IMR-90 (cell line): ENCODE results near the gene IGSF22. TPM values are rescaled to one million over a fixed set of nuclear protein-coding genes. Genes with fewer than 3 reads are reported as not detected.

Experiments used
- ATAC-seq: fragments of 200-7000 bp; cut with Tn5 transposase; 2 replicates; pipeline ENCODE4 v1.9.1; 2020; ENCODE audit warnings: low read depth, mild to moderate bottlenecking, moderate library complexity
- BruUV-seq: library from RNA; stranded (reverse); fragments of 400-500 nt; replicated peaks from 2 replicates; lab custom pipeline; 2021; lab: Mats Ljungman, UMichigan
- CTCF ChIA-PET: fragments of 300-600 bp; formaldehyde crosslinking; extraction: SDS; loops from one replicate; lab custom pipeline; 2021; ENCODE audit warnings: antibody characterized with exemption; lab: Yijun Ruan, JAX
- POLR2A ChIA-PET: fragments of 300-600 bp; sonication (Branson Sonifier 250); formaldehyde crosslinking; loops from one replicate; lab custom pipeline; 2022; ENCODE audit warnings: antibody characterized with exemption; ENCODE audit not compliant: unreplicated experiment; lab: Charles Lee
- DNase-seq: peaks from one replicate; pipeline ENCODE4 v3.0.0; 2013
- H2AFZ ChIP-seq: replicated peaks from 2 replicates; pipeline ENCODE3; 2013; ENCODE audit warnings: low read length, mild to moderate bottlenecking; ENCODE audit not compliant: poor library complexity
- H2AK5ac ChIP-seq: 2 replicates; pipeline ENCODE4 v1.6.1; 2013; ENCODE audit warnings: low read depth, low read length, inconsistent platforms
- H2AK9ac ChIP-seq: replicated peaks from 2 replicates; pipeline ENCODE3; 2013; ENCODE audit warnings: mild to moderate bottlenecking, low read depth, low read length, moderate library complexity; ENCODE audit not compliant: poor library complexity
- H2BK120ac ChIP-seq: 2 replicates; pipeline ENCODE4 v1.6.1; 2013; ENCODE audit warnings: low read depth, low read length, inconsistent platforms
- H2BK15ac ChIP-seq: 3 replicates; pipeline ENCODE4 v1.6.1; 2013; ENCODE audit warnings: low read depth, low read length, inconsistent platforms
- H2BK20ac ChIP-seq: 2 replicates; pipeline ENCODE4 v1.6.1; 2013; ENCODE audit warnings: low read depth, mild to moderate bottlenecking, inconsistent platforms, low read length, moderate library complexity
- H2BK5ac ChIP-seq: 2 replicates; pipeline ENCODE4 v1.6.1; 2013; ENCODE audit warnings: mild to moderate bottlenecking, low read depth, low read length, inconsistent platforms; ENCODE audit not compliant: poor library complexity, severe bottlenecking
- H3K14ac ChIP-seq: replicated peaks from 2 replicates; pipeline ENCODE4 v1.6.1; 2013; ENCODE audit warnings: low read depth, low read length, inconsistent platforms
- H3K18ac ChIP-seq: 2 replicates; pipeline ENCODE4 v1.6.1; 2013; ENCODE audit warnings: low read depth, low read length, control low read depth
- H3K23ac ChIP-seq: 2 replicates; pipeline ENCODE4 v1.6.1; 2013; ENCODE audit warnings: low read depth, low read length, inconsistent platforms
- H3K27ac ChIP-seq: 2 replicates; pipeline ENCODE4 v1.5.1; 2013; ENCODE audit warnings: mild to moderate bottlenecking, control low read depth, low read length; ENCODE audit not compliant: insufficient read depth
- H3K27me3 ChIP-seq: 2 replicates; pipeline ENCODE4 v1.6.1; 2013; ENCODE audit warnings: low read length; ENCODE audit not compliant: control insufficient read depth, insufficient read depth
- H3K36me3 ChIP-seq: 2 replicates; pipeline ENCODE4 v1.6.1; 2013; ENCODE audit warnings: low read length, mixed read lengths; ENCODE audit not compliant: control insufficient read depth, insufficient read depth
- H3K4ac ChIP-seq: 2 replicates; pipeline ENCODE4 v1.6.1; 2013; ENCODE audit warnings: low read depth, low read length, inconsistent platforms
- H3K4me1 ChIP-seq: 2 replicates; pipeline ENCODE4 v1.6.1; 2013; ENCODE audit warnings: low read length, mixed read lengths; ENCODE audit not compliant: control insufficient read depth, insufficient read depth
- H3K4me2 ChIP-seq: 2 replicates; pipeline ENCODE4 v1.6.1; 2013; ENCODE audit warnings: low read depth, mild to moderate bottlenecking, control low read depth, low read length, moderate library complexity
- H3K4me3 ChIP-seq: 2 replicates; pipeline ENCODE4 v1.5.1; 2013; ENCODE audit warnings: low read depth, mild to moderate bottlenecking, control low read depth, low read length, moderate library complexity; ENCODE audit not compliant: insufficient read depth
- H3K56ac ChIP-seq: 2 replicates; pipeline ENCODE4 v1.6.1; 2013; ENCODE audit warnings: low read length, inconsistent platforms; ENCODE audit not compliant: insufficient read depth; ENCODE audit errors: extremely low read depth
- H3K79me1 ChIP-seq, 2 experiments: 2 replicates each; pipeline ENCODE4 v1.6.1; 2013; ENCODE audit warnings: low read length in 2 of 2, inconsistent platforms in 1 of 2, low read depth in 1 of 2
- H3K9ac ChIP-seq: 2 replicates; pipeline ENCODE4 v1.6.1; 2013; ENCODE audit warnings: low read depth, low read length, control low read depth
- H3K9me1 ChIP-seq: 2 replicates; pipeline ENCODE4 v1.6.1; 2013; ENCODE audit warnings: low read length, inconsistent platforms; ENCODE audit not compliant: insufficient read depth
- H3K9me3 ChIP-seq: 2 replicates; pipeline ENCODE4 v1.6.1; 2013; ENCODE audit warnings: low read length; ENCODE audit not compliant: control insufficient read depth, insufficient read depth
- H4K20me1 ChIP-seq: 2 replicates; pipeline ENCODE4 v1.6.1; 2013; ENCODE audit warnings: low read length, inconsistent platforms; ENCODE audit not compliant: insufficient read depth
- H4K5ac ChIP-seq: 2 replicates; pipeline ENCODE4 v1.6.1; 2013; ENCODE audit warnings: mild to moderate bottlenecking, low read depth, low read length, control low read depth
- H4K8ac ChIP-seq, 2 experiments: 2 replicates each; pipeline ENCODE4 v1.6.1; 2013; ENCODE audit warnings: low read depth in 2 of 2, low read length in 2 of 2, control low read depth in 1 of 2, inconsistent platforms in 1 of 2
- H4K91ac ChIP-seq: 2 replicates; pipeline ENCODE4 v1.6.1; 2013; ENCODE audit warnings: low read depth, low read length, inconsistent platforms; ENCODE audit not compliant: insufficient read depth
- CHD1 ChIP-seq: IDR thresholded peaks from 2 replicates; pipeline ENCODE4 v1.6.1; 2012; ENCODE audit warnings: low read depth, low read length, improper control_type of control experiment
- CTCF ChIP-seq: conservative IDR thresholded peaks from 2 replicates; pipeline ENCODE4 v1.5.1; 2012; ENCODE audit warnings: mild to moderate bottlenecking, low read depth, low read length, improper control_type of control experiment
- MAFK ChIP-seq: IDR thresholded peaks from 2 replicates; pipeline ENCODE4 v1.6.1; 2012; ENCODE audit warnings: low read depth, low read length, improper control_type of control experiment
- NFE2L2 ChIP-seq: fragments of 150-350 bp; IDR thresholded peaks from 2 replicates; pipeline ENCODE4 v1.6.1; 2016; ENCODE audit warnings: low read depth, mild to moderate bottlenecking, low read length
- WGBS, 2 experiments: methylation state at CpG; one replicate each; pipeline versions ENCODE4 v1.1.5 to v1.1.7; 2013; ENCODE audit warnings: missing lambda C conversion rate in 2 of 2; ENCODE audit not compliant: insufficient read length in 1 of 2; ENCODE audit errors: extremely low coverage in 2 of 2; 5-methylcytosine and 5-hydroxymethylcytosine counted together
- dilution Hi-C: fragments of 300-500 bp; cut with HindIII; formaldehyde crosslinking; loops from one replicate; pipeline ENCODE4 v1.14.3; 2018; ENCODE audit warnings: low sequenced_read_pairs; ENCODE audit not compliant: unreplicated experiment
- in situ Hi-C: fragments of 300-500 bp; cut with MboI; formaldehyde crosslinking; loops from 3 replicates; pipeline ENCODE4 v1.14.3; 2019; ENCODE audit warnings: low sequenced_read_pairs, inconsistent platforms, mixed read lengths
- intact Hi-C: fragments of 100-400 bp; cut with micrococcal nuclease; formaldehyde crosslinking; loops from 2 replicates; pipeline ENCODE4 v1.10.0; 2022
- polyA plus RNA-seq, 3 experiments: library from polyadenylated mRNA; depleted of rRNA; stranded (reverse); fragments of >200 nt; gene quantifications; 2 replicates each; pipeline ENCODE4 v1.2.3, GENCODE V29; 2012; ENCODE audit warnings: low replicate concordance in 1 of 3
- total RNA-seq: library from RNA; depleted of rRNA; stranded (reverse); fragments of >200 nt; gene quantifications from 2 replicates; pipeline ENCODE4 v1.2.3, GENCODE V29; 2012

Gene IGSF22
- total and polyA plus RNA-seq, 2 of the 4 experiments (the other 2 are of a cell fraction), result not detected

- Histone ChIP-seq H2AK9ac (peak overlapping the region; percentile 79), H3K9ac (no peak overlapping the region), H3K9me1 (peaks cover 3% of the 10 kb centered on the region; the same call in 1 of the 2 replicates), H3K4me1 (peaks cover 3% of the 10 kb centered on the region), H3K27me3 (peaks cover 4% of the 10 kb centered on the region; the same call in 1 of the 2 replicates), H4K5ac (no peak overlapping the region), H2BK15ac (no peak overlapping the region), H3K79me1 (no peaks in the 10 kb centered on the region), H3K9me3 (no peaks in the 10 kb centered on the region), H2AK5ac (no peak overlapping the region), H2BK5ac (no peak overlapping the region), H4K20me1 (no peaks in the 10 kb centered on the region), H3K18ac (no peak overlapping the region), H3K27ac (no peak overlapping the region), H3K4me3 (no peak overlapping the region), H4K8ac (no peak overlapping the region), H3K56ac (no peak overlapping the region), H3K36me3 (no peaks in the 10 kb centered on the region), H4K91ac (no peak overlapping the region), H3K4me2 (no peak overlapping the region), H2BK20ac (no peak overlapping the region), H2BK120ac (no peak overlapping the region), H3K4ac (no peak overlapping the region), H2AFZ (peak overlapping the region; percentile 56), H3K23ac (no peak overlapping the region), H3K14ac (no peak overlapping the region)
- BruUV-seq, result no TSS peak
- ChIA-PET CTCF (no interaction called here), POLR2A (interaction anchor here (0.7 kb wide), 1 partner anchor 23 kb away, joined by 3 read pairs; no protein-coding TSS in a partner anchor)
- in situ Hi-C loops (no loop called here), intact Hi-C loops (no loop called here), dilution Hi-C loops (no loop called here)
- peak; percentile 57 for DNase-seq
- TF ChIP-seq CHD1, result no peak
- TF ChIP-seq CTCF, result no peak
- peak; percentile 43; the same call in 1 of the 2 replicates for TF ChIP-seq MAFK
- TF ChIP-seq NFE2L2, result no peak
- ATAC-seq, result peak; percentile 34
- no CpG with 5 or more reads among the region's 2 CpGs for WGBS, 2 experiments
Observed at GRCh38 chr11:18696638-18697225, 29.3 kb downstream of the IGSF22 start.
